Liver (tissue), 9 donors: ENCODE data around the gene MSI2. TPM values are rescaled to one million over a fixed set of nuclear protein-coding genes. Genes with fewer than 3 reads are reported as not detected.

Experiments used
- DNase-seq: peaks from one replicate; pipeline ENCODE4 v3.0.0-alpha.2; 2017; ENCODE audit warnings: low spot score
- H3K27ac ChIP-seq, 2 donors: one replicate each; pipeline ENCODE4 v1.7.0; 2013; ENCODE audit warnings: inconsistent platforms in 2 of 2, low read length in 2 of 2, control low read depth in 1 of 2, low read depth in 1 of 2, mild to moderate bottlenecking in 1 of 2
- H3K27me3 ChIP-seq, 4 donors: one replicate each; pipeline versions ENCODE4 v1.6.1 to v1.7.0; 2013; ENCODE audit warnings: low read length in 3 of 4, inconsistent platforms in 1 of 4, mild to moderate bottlenecking in 1 of 4, moderate library complexity in 1 of 4; ENCODE audit not compliant: control insufficient read depth in 4 of 4, insufficient read depth in 4 of 4
- H3K36me3 ChIP-seq, 4 donors: one replicate each; pipeline versions ENCODE4 v1.6.1 to v1.7.0; 2013; ENCODE audit warnings: low read length in 3 of 4, mild to moderate bottlenecking in 3 of 4, low read depth in 1 of 4, moderate library complexity in 1 of 4; ENCODE audit not compliant: control insufficient read depth in 4 of 4, insufficient read depth in 3 of 4
- H3K4me1 ChIP-seq, 4 donors: one replicate each; pipeline versions ENCODE4 v1.6.1 to v1.7.0; 2013; ENCODE audit warnings: low read length in 3 of 4, mild to moderate bottlenecking in 3 of 4, moderate library complexity in 1 of 4; ENCODE audit not compliant: control insufficient read depth in 4 of 4, insufficient read depth in 4 of 4
- H3K4me3 ChIP-seq, 3 donors: one replicate each; pipeline versions ENCODE4 v1.6.1 to v1.7.0; 2013; ENCODE audit warnings: low read length in 3 of 3, control low read depth in 1 of 3, low read depth in 1 of 3, mild to moderate bottlenecking in 1 of 3
- H3K9ac ChIP-seq, 2 donors: one replicate each; pipeline ENCODE4 v1.7.0; 2013; ENCODE audit warnings: low read length in 2 of 2, mild to moderate bottlenecking in 2 of 2, moderate library complexity in 2 of 2, control low read depth in 1 of 2, low read depth in 1 of 2
- H3K9me3 ChIP-seq, 4 donors: one replicate each; pipeline versions ENCODE4 v1.6.1 to v1.7.0; 2013; ENCODE audit warnings: low read length in 3 of 4; ENCODE audit not compliant: control insufficient read depth in 4 of 4
- ATF3 ChIP-seq: IDR thresholded peaks from 2 replicates; pipeline ENCODE4 v1.6.1; 2016; ENCODE audit warnings: antibody characterized with exemption
- CTCF ChIP-seq: fragments of 150-350 bp; IDR thresholded peaks from 2 replicates; pipeline ENCODE4 v1.5.1; 2017; ENCODE audit warnings: improper control_type of control experiment, low read depth, low read length; ENCODE audit not compliant: missing input control
- EGR1 ChIP-seq, 2 donors: IDR thresholded peaks; 2 replicates each; pipeline ENCODE4 v1.6.1; 2016 to 2018; ENCODE audit warnings: antibody characterized with exemption in 2 of 2, low read depth in 2 of 2
- FOXA1 ChIP-seq: IDR thresholded peaks from 2 replicates; pipeline ENCODE4 v1.6.1; 2016; ENCODE audit warnings: antibody characterized with exemption
- FOXA2 ChIP-seq: IDR thresholded peaks from 2 replicates; pipeline ENCODE4 v1.6.1; 2016; ENCODE audit warnings: antibody characterized with exemption
- GABPA ChIP-seq, 2 donors: IDR thresholded peaks in 1 of 2; conservative IDR thresholded peaks in 1 of 2; 2 replicates each; pipeline ENCODE4 v1.6.1; 2016; ENCODE audit warnings: antibody characterized with exemption in 2 of 2, mild to moderate bottlenecking in 1 of 2, moderate library complexity in 1 of 2
- HNF4A ChIP-seq, 2 donors: conservative IDR thresholded peaks; 2 replicates each; pipeline ENCODE4 v1.6.1; 2016; ENCODE audit warnings: antibody characterized with exemption in 2 of 2, mild to moderate bottlenecking in 2 of 2
- HNF4G ChIP-seq: IDR thresholded peaks from 2 replicates; pipeline ENCODE4 v1.6.1; 2016; ENCODE audit warnings: antibody characterized with exemption
- JUND ChIP-seq, 2 donors: IDR thresholded peaks; 2 replicates each; pipeline ENCODE4 v1.6.1; 2016; ENCODE audit warnings: antibody characterized with exemption in 2 of 2
- MAX ChIP-seq: IDR thresholded peaks from 2 replicates; pipeline ENCODE4 v1.6.1; 2016; ENCODE audit warnings: antibody characterized with exemption
- NR2F2 ChIP-seq: IDR thresholded peaks from 2 replicates; pipeline ENCODE4 v1.6.1; 2016; ENCODE audit warnings: antibody characterized with exemption
- RAD21 ChIP-seq, 2 donors: IDR thresholded peaks; 2 replicates each; pipeline ENCODE4 v1.6.1; 2016; ENCODE audit warnings: antibody characterized with exemption in 2 of 2, mild to moderate bottlenecking in 2 of 2
- REST ChIP-seq: IDR thresholded peaks from 2 replicates; pipeline ENCODE4 v1.6.1; 2016; ENCODE audit warnings: antibody characterized with exemption, mild to moderate bottlenecking
- RXRA ChIP-seq, 2 donors: IDR thresholded peaks; 2 replicates each; pipeline ENCODE4 v1.6.1; 2017 to 2018; ENCODE audit warnings: antibody characterized with exemption in 2 of 2, mild to moderate bottlenecking in 1 of 2
- SP1 ChIP-seq: IDR thresholded peaks from 2 replicates; pipeline ENCODE4 v1.6.1; 2018; ENCODE audit warnings: antibody characterized with exemption, mild to moderate bottlenecking
- TAF1 ChIP-seq: conservative IDR thresholded peaks from 2 replicates; pipeline ENCODE4 v1.6.1; 2016; ENCODE audit warnings: antibody characterized with exemption, mild to moderate bottlenecking
- YY1 ChIP-seq: IDR thresholded peaks from 2 replicates; pipeline ENCODE4 v1.6.1; 2016; ENCODE audit warnings: antibody characterized with exemption, mild to moderate bottlenecking
- ZBTB33 ChIP-seq: IDR thresholded peaks from 2 replicates; pipeline ENCODE4 v1.6.1; 2016; ENCODE audit warnings: antibody characterized with exemption
- WGBS: extraction: QIAGEN DNeasy Blood & Tissue Kit; methylation state at CpG from one replicate; pipeline ENCODE4 v1.1.7; 2013; 5-methylcytosine and 5-hydroxymethylcytosine counted together
- polyA plus RNA-seq, 2 donors: library from polyadenylated mRNA; stranded (reverse) in 1 of 2; unstranded in 1 of 2; fragments of 200-250 nt in 1 of 2; fragments of >200 nt in 1 of 2; fragmentation: Nextera tagmentation in 1 of 2; extraction: Ambion mirVana in 1 of 2; gene quantifications; one replicate each; pipeline versions ENCODE4 v1.2.1 to v1.2.3, GENCODE V29; 2013 to 2015
- total RNA-seq, 2 donors: library from RNA; depleted of rRNA; stranded (reverse); fragments of >200 nt; gene quantifications; one replicate each; pipeline ENCODE4 v1.2.3, GENCODE V29; 2014
- donor health status: healthy.
- donor health status: healthy.
- donor health status: healthy.
- donor health status: healthy.
- donor health status: healthy.

MSI2 gene
- total and polyA plus RNA-seq, 4 donors = 5.7 to 15.6 (median 9.2) TPM

- Histone ChIP-seq H3K4me3 (no peak overlapping the region), H3K27ac (no peak overlapping the region), H3K27me3 (no peaks in the 10 kb centered on the region), H3K9ac (no peak overlapping the region), H3K36me3 (no peaks in the 10 kb centered on the region), H3K9me3 (no peaks in the 10 kb centered on the region), H3K4me1 (peaks cover 0 to 8% (median 3%) of the 10 kb centered on the region in 4 donors)
- no peak for DNase-seq
- TF ChIP-seq FOXA1 = no peak
- TF ChIP-seq RXRA (IDR thresholded peaks at IDR 0.05) = peak in 1 of 2 donors; percentile 13
- TF ChIP-seq ZBTB33 = no peak
- TF ChIP-seq ATF3 = no peak
- no peak for TF ChIP-seq CTCF
- peak; percentile 15 to 33 for TF ChIP-seq HNF4A (conservative IDR thresholded peaks at IDR 0.05)
- TF ChIP-seq JUND (IDR thresholded peaks at IDR 0.05) = no peak
- TF ChIP-seq HNF4G = peak; percentile 37
- no peak for TF ChIP-seq YY1
- no peak for TF ChIP-seq REST
- TF ChIP-seq GABPA (IDR thresholded peaks at IDR 0.05 in 1 of 2, conservative IDR thresholded peaks at IDR 0.05 in 1 of 2) = no peak
- TF ChIP-seq TAF1 = no peak
- TF ChIP-seq SP1 = no peak
- no peak for TF ChIP-seq FOXA2
- TF ChIP-seq RAD21 (IDR thresholded peaks at IDR 0.05) = peak; percentile 36 to 57
- TF ChIP-seq NR2F2 = peak; percentile 20
- no peak for TF ChIP-seq MAX
- TF ChIP-seq EGR1 (IDR thresholded peaks at IDR 0.05; ENCODE audit: low read depth in 2 of 2) = no peak
- 45% methylated on average over 17 of the region's 17 CpGs for WGBS
Measured at GRCh38 chr17:57577751-57578607, 321.7 kb downstream of the MSI2 start.
